GM23338 (cell line): ENCODE results near the gene DLX4.

ENCODE experiments used
- CREB1 ChIP-seq: fragments of 250-450 bp; sonication (Bioruptor Pico); IDR thresholded peaks from 2 replicates; pipeline ENCODE4 v1.5.0; 2020; ENCODE audit warnings: low read depth, mild to moderate bottlenecking, moderate library complexity
- CTCF ChIP-seq, 2 experiments: fragments of 200-600 bp in 1 of 2; sonication (generic) in 1 of 2; conservative IDR thresholded peaks; 2 replicates each; pipeline versions ENCODE4 v1.5.1 to v1.6.1; 2016 to 2017; ENCODE audit warnings: antibody characterized with exemption in 2 of 2, low read depth in 2 of 2, mild to moderate bottlenecking in 2 of 2, moderate library complexity in 1 of 2
- ETS1 ChIP-seq: IDR thresholded peaks from 2 replicates; pipeline ENCODE4 v1.6.1; 2016; ENCODE audit warnings: antibody characterized with exemption
- EZH2 ChIP-seq: fragments of 200-600 bp; sonication (generic); IDR thresholded peaks from one replicate; pipeline ENCODE4 v1.8.0; 2017; ENCODE audit warnings: antibody characterized with exemption, mild to moderate bottlenecking, low read depth; ENCODE audit not compliant: unreplicated experiment
- EZH2phosphoT487 ChIP-seq: fragments of 200-600 bp; sonication (generic); IDR thresholded peaks from one replicate; pipeline ENCODE4 v1.8.1; 2018; ENCODE audit warnings: antibody characterized with exemption; ENCODE audit not compliant: unreplicated experiment
- POLR2AphosphoS5 ChIP-seq: IDR thresholded peaks from 2 replicates; pipeline ENCODE4 v1.6.1; 2016; ENCODE audit warnings: antibody characterized with exemption, low read depth
- ZNF331 ChIP-seq: fragments of 250-450 bp; sonication (Bioruptor Pico); IDR thresholded peaks from 2 replicates; pipeline ENCODE4 v1.5.0; 2020; ENCODE audit warnings: low read depth, mild to moderate bottlenecking, moderate library complexity
- TF ChIP-seq, protein P1 (sequence below): IDR thresholded peaks from one replicate; pipeline ENCODE4 v1.6.1; 2018; ENCODE audit warnings: antibody characterized with exemption; ENCODE audit not compliant: unreplicated experiment

DNA sequence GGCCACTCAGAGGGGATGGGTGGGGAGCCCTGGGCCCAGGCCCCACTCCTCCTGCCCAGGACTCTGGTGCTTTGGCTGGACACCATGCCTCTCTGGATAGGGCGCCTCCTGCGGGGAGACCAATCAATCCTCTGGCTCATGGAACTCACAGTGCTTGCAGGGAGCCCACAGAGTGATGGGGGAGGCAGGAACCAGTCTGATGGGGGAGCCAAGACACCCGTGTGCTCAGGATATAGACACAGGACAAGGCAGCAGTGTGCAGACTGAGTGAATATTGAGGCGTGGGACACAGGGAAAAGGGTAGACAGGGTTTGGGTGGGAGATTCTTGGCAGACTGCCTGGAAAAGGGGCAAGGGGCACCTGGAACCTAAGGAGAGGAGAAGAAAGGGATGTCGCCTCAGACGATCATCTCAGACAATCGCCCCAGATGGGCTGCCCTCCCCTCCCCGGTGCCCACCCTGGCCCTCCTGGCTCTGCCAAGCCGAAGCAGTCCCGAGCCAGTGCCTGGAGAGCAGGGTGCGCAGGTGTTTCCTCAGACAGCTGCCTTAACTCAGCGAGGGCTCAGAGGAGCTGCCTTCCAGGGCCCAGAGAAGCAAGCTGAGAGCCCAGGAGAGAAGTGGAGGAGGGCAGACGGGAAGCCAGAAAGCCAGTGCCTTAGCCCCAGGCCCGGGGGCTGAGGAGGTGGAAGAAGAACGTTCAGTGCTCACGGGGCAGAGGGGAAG is 37.4 kb upstream of the DLX4 start:
- TF ChIP-seq POLR2AphosphoS5 (no peak), EZH2 (no peak), CTCF (conservative IDR thresholded peaks at IDR 0.05; ENCODE audit: low read depth in 2 of 2) (no peak), EZH2phosphoT487 (no peak), CREB1 (no peak), ETS1 (no peak), ZNF331 (CRISPR knock-in tag) (no peak)
- TF ChIP-seq, protein P1, sequence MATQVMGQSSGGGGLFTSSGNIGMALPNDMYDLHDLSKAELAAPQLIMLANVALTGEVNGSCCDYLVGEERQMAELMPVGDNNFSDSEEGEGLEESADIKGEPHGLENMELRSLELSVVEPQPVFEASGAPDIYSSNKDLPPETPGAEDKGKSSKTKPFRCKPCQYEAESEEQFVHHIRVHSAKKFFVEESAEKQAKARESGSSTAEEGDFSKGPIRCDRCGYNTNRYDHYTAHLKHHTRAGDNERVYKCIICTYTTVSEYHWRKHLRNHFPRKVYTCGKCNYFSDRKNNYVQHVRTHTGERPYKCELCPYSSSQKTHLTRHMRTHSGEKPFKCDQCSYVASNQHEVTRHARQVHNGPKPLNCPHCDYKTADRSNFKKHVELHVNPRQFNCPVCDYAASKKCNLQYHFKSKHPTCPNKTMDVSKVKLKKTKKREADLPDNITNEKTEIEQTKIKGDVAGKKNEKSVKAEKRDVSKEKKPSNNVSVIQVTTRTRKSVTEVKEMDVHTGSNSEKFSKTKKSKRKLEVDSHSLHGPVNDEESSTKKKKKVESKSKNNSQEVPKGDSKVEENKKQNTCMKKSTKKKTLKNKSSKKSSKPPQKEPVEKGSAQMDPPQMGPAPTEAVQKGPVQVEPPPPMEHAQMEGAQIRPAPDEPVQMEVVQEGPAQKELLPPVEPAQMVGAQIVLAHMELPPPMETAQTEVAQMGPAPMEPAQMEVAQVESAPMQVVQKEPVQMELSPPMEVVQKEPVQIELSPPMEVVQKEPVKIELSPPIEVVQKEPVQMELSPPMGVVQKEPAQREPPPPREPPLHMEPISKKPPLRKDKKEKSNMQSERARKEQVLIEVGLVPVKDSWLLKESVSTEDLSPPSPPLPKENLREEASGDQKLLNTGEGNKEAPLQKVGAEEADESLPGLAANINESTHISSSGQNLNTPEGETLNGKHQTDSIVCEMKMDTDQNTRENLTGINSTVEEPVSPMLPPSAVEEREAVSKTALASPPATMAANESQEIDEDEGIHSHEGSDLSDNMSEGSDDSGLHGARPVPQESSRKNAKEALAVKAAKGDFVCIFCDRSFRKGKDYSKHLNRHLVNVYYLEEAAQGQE, result no peak
